WTC11 (cell line): ENCODE data around the gene WDR7. TPM values are rescaled to one million over a fixed set of nuclear protein-coding genes. Genes with fewer than 3 reads are reported as not detected.
"Not testable (repeated sequence)": the region's sequence is repeated elsewhere in the genome, so short reads cannot be mapped to it uniquely, and the experiment has no call there.

Experiments used
- ATAC-seq: fragments of 200-7000 bp; cut with Tn5 transposase; 2 replicates; pipeline ENCODE4 v1.10.0; 2021; ENCODE audit warnings: mild to moderate bottlenecking, moderate library complexity
- CTCF ChIA-PET: fragments of 300-600 bp; sonication (Branson Sonifier 250); formaldehyde crosslinking; loops from one replicate; lab custom pipeline; 2021; ENCODE audit warnings: antibody characterized with exemption; lab: Charles Lee
- POLR2A ChIA-PET: fragments of 350-600 bp; sonication (Branson Sonifier 250); formaldehyde crosslinking; loops from one replicate; lab custom pipeline; 2021; ENCODE audit warnings: antibody characterized with exemption; lab: Charles Lee
- DNase-seq: peaks from one replicate; pipeline ENCODE4 v3.0.0; 2021; ENCODE audit warnings: low spot score
- H3K27ac Mint-ChIP-seq: 2 replicates; pipeline ENCODE4 v1.8.0; 2021; ENCODE audit warnings: mixed read lengths
- H3K27me3 Mint-ChIP-seq: 2 replicates; pipeline ENCODE4 v1.8.0; 2021; ENCODE audit warnings: low read depth, mild to moderate bottlenecking, moderate library complexity, mixed read lengths
- H3K36me3 Mint-ChIP-seq: 2 replicates; pipeline ENCODE4 v1.8.0; 2021; ENCODE audit warnings: mixed read lengths
- H3K4me1 Mint-ChIP-seq: 2 replicates; pipeline ENCODE4 v1.8.0; 2022; ENCODE audit warnings: mixed read lengths
- H3K4me3 Mint-ChIP-seq: 2 replicates; pipeline ENCODE4 v1.8.0; 2021; ENCODE audit warnings: mild to moderate bottlenecking, moderate library complexity, mixed read lengths
- H3K9me3 Mint-ChIP-seq: 2 replicates; pipeline ENCODE4 v1.8.0; 2021; ENCODE audit warnings: mixed read lengths
- AFF4 ChIP-seq: sonication (generic); formaldehyde crosslinking; IDR thresholded peaks from 2 replicates; pipeline ENCODE4 v1.8.1; 2023; ENCODE audit warnings: mild to moderate bottlenecking, missing genetic modification reagents, borderline replicate concordance
- ATF1 ChIP-seq: sonication (generic); formaldehyde crosslinking; IDR thresholded peaks from 2 replicates; pipeline ENCODE4 v1.8.1; 2023; ENCODE audit warnings: mild to moderate bottlenecking, moderate library complexity, missing genetic modification reagents
- FOXJ3 ChIP-seq: sonication (generic); formaldehyde crosslinking; IDR thresholded peaks from 2 replicates; pipeline ENCODE4 v1.9.0; 2021; ENCODE audit warnings: missing genetic modification reagents, mild to moderate bottlenecking, borderline replicate concordance
- GABPB1 ChIP-seq: sonication (generic); formaldehyde crosslinking; IDR thresholded peaks from 2 replicates; pipeline ENCODE4 v1.8.1; 2023; ENCODE audit warnings: mild to moderate bottlenecking, missing genetic modification reagents
- IRF2 ChIP-seq: sonication (generic); formaldehyde crosslinking; IDR thresholded peaks from 2 replicates; pipeline ENCODE4 v1.8.0; 2022; ENCODE audit warnings: low read depth, missing genetic modification reagents, borderline replicate concordance
- NR2C2 ChIP-seq: sonication (generic); formaldehyde crosslinking; IDR thresholded peaks from 2 replicates; pipeline ENCODE4 v1.8.0; 2022; ENCODE audit warnings: mild to moderate bottlenecking, missing genetic modification reagents
- NR3C1 ChIP-seq: sonication (generic); formaldehyde crosslinking; conservative IDR thresholded peaks from 2 replicates; pipeline ENCODE4 v1.8.1; 2023; ENCODE audit warnings: low read depth, mild to moderate bottlenecking, missing genetic modification reagents
- RELA ChIP-seq: sonication (generic); formaldehyde crosslinking; IDR thresholded peaks from 2 replicates; pipeline ENCODE4 v1.8.1; 2022; ENCODE audit warnings: missing genetic modification reagents, mild to moderate bottlenecking, borderline replicate concordance
- ZBTB21 ChIP-seq: sonication (generic); formaldehyde crosslinking; IDR thresholded peaks from 2 replicates; pipeline ENCODE4 v1.8.1; 2023; ENCODE audit warnings: mild to moderate bottlenecking, missing genetic modification reagents, borderline replicate concordance
- ZNF121 ChIP-seq: sonication (generic); formaldehyde crosslinking; IDR thresholded peaks from 2 replicates; pipeline ENCODE4 v1.8.0; 2023; ENCODE audit warnings: missing genetic modification reagents
- ZNF219 ChIP-seq: sonication (generic); formaldehyde crosslinking; IDR thresholded peaks from 2 replicates; pipeline ENCODE4 v1.8.0; 2023; ENCODE audit warnings: missing genetic modification reagents, mild to moderate bottlenecking, borderline replicate concordance
- ZNF232 ChIP-seq: sonication (generic); formaldehyde crosslinking; IDR thresholded peaks from 2 replicates; pipeline ENCODE4 v1.8.0; 2022; ENCODE audit warnings: mild to moderate bottlenecking, missing genetic modification reagents
- total RNA-seq: library from RNA; stranded (reverse); gene quantifications from 3 replicates; pipeline ENCODE4 v1.2.3, GENCODE V29; 2021
- TF ChIP-seq, protein P1 (sequence below): sonication (generic); formaldehyde crosslinking; IDR thresholded peaks from 2 replicates; pipeline ENCODE4 v1.8.1; 2022; ENCODE audit warnings: missing genetic modification reagents, borderline replicate concordance
- TF ChIP-seq, protein P2 (sequence below): sonication (generic); formaldehyde crosslinking; IDR thresholded peaks from 2 replicates; pipeline ENCODE4 v1.8.0; 2023; ENCODE audit warnings: missing genetic modification reagents, mild to moderate bottlenecking, borderline replicate concordance
- TF ChIP-seq, protein P3 (sequence below): sonication (generic); formaldehyde crosslinking; IDR thresholded peaks from 2 replicates; pipeline ENCODE4 v1.8.1; 2022; ENCODE audit warnings: low read depth, missing genetic modification reagents, borderline replicate concordance
- TF ChIP-seq, protein P4 (sequence below): sonication (generic); formaldehyde crosslinking; IDR thresholded peaks from 2 replicates; pipeline ENCODE4 v1.8.1; 2023; ENCODE audit warnings: mild to moderate bottlenecking, missing genetic modification reagents, moderate library complexity

WDR7 gene
- total RNA-seq, 1 experiment from 2014 or later: 12.2 TPM

DNA sequence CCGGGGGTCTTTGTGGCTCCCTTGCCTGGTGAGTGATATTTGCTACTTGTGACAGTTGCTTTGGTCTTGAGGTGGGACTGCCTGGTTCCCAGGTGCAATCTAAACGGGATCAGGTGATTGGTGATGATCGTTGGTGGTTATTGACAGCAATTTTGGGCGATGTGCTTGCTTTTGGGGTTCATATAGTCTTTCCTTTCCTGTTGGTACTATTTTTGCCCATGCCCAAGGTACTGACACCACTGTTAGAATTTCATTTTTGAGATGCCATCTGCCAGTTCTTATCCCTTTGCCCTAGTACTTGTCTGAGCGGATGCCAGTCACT lies 573 bp downstream of the WDR7 start (continued):
- TF ChIP-seq, protein P1, sequence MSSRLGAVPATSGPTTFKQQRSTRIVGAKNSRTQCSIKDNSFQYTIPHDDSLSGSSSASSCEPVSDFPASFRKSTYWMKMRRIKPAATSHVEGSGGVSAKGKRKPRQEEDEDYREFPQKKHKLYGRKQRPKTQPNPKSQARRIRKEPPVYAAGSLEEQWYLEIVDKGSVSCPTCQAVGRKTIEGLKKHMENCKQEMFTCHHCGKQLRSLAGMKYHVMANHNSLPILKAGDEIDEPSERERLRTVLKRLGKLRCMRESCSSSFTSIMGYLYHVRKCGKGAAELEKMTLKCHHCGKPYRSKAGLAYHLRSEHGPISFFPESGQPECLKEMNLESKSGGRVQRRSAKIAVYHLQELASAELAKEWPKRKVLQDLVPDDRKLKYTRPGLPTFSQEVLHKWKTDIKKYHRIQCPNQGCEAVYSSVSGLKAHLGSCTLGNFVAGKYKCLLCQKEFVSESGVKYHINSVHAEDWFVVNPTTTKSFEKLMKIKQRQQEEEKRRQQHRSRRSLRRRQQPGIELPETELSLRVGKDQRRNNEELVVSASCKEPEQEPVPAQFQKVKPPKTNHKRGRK (CRISPR knock-in tag): no peak
- no peak for TF ChIP-seq RELA (CRISPR knock-in tag)
- TF ChIP-seq ZBTB21 (CRISPR knock-in tag): no peak
- TF ChIP-seq GABPB1 (CRISPR knock-in tag): no peak
- TF ChIP-seq FOXJ3 (CRISPR knock-in tag): no peak
- TF ChIP-seq ZNF121 (CRISPR knock-in tag): no peak
- no peak for TF ChIP-seq ZNF219 (CRISPR knock-in tag)
- no peak for TF ChIP-seq AFF4 (CRISPR knock-in tag)
- TF ChIP-seq ZNF232 (CRISPR knock-in tag): no peak
- no peak for TF ChIP-seq NR3C1 (CRISPR knock-in tag)

DNA sequence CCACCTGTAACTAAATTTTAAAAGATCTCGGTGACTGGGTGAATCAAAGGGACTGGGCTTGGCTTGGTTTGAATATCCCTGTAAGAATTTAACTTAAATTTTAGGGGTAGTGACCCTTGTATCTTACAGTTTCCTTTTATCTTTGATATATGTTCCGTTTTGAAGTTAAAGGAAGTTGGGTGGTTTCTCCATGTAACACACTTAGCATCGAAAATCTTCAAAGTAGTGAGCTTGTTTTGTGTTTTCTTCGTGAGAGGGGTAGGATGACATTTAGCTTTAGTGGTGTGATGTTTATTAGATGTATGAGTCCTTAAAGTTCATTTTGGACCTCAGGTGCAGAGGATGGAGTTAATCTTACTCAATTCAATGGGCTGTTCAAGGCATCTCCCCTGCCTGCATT lies 1.6 kb downstream of the WDR7 start:
- no peaks in the 10 kb centered on the region; the same call in 1 of the 2 replicates for H3K27me3 Mint-ChIP-seq

DNA sequence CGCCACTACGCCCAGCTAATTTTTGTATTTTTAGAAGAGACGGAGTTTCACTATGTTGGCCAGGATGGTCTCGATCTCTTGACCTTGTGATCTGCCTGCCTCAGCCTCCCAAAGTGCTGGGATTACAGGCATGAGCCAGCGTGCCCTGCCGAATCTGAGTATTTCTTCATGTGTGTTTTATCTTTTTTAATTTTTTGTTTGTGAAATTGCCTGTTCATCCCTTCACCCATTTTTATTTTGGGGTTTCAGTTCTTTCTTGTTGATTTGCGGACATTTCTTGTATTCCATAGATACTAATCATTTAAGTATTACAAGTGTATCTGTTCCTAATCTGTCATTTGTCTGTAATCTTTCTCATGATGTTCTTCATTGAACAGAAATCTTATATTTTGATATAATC lies 3.1 kb downstream of the WDR7 start:
- not testable (repeated sequence) for DNase-seq

More for the DNA sequence above, 1.6 kb downstream of the WDR7 start:
- TF ChIP-seq NR2C2 (CRISPR knock-in tag): no peak
- TF ChIP-seq, protein P2, sequence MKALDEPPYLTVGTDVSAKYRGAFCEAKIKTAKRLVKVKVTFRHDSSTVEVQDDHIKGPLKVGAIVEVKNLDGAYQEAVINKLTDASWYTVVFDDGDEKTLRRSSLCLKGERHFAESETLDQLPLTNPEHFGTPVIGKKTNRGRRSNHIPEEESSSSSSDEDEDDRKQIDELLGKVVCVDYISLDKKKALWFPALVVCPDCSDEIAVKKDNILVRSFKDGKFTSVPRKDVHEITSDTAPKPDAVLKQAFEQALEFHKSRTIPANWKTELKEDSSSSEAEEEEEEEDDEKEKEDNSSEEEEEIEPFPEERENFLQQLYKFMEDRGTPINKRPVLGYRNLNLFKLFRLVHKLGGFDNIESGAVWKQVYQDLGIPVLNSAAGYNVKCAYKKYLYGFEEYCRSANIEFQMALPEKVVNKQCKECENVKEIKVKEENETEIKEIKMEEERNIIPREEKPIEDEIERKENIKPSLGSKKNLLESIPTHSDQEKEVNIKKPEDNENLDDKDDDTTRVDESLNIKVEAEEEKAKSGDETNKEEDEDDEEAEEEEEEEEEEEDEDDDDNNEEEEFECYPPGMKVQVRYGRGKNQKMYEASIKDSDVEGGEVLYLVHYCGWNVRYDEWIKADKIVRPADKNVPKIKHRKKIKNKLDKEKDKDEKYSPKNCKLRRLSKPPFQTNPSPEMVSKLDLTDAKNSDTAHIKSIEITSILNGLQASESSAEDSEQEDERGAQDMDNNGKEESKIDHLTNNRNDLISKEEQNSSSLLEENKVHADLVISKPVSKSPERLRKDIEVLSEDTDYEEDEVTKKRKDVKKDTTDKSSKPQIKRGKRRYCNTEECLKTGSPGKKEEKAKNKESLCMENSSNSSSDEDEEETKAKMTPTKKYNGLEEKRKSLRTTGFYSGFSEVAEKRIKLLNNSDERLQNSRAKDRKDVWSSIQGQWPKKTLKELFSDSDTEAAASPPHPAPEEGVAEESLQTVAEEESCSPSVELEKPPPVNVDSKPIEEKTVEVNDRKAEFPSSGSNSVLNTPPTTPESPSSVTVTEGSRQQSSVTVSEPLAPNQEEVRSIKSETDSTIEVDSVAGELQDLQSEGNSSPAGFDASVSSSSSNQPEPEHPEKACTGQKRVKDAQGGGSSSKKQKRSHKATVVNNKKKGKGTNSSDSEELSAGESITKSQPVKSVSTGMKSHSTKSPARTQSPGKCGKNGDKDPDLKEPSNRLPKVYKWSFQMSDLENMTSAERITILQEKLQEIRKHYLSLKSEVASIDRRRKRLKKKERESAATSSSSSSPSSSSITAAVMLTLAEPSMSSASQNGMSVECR: no peak
- no peak for TF ChIP-seq IRF2 (CRISPR knock-in tag)
- TF ChIP-seq ATF1 (CRISPR knock-in tag): no peak
- TF ChIP-seq, protein P3, sequence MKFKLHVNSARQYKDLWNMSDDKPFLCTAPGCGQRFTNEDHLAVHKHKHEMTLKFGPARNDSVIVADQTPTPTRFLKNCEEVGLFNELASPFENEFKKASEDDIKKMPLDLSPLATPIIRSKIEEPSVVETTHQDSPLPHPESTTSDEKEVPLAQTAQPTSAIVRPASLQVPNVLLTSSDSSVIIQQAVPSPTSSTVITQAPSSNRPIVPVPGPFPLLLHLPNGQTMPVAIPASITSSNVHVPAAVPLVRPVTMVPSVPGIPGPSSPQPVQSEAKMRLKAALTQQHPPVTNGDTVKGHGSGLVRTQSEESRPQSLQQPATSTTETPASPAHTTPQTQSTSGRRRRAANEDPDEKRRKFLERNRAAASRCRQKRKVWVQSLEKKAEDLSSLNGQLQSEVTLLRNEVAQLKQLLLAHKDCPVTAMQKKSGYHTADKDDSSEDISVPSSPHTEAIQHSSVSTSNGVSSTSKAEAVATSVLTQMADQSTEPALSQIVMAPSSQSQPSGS: no peak
- TF ChIP-seq, protein P4, sequence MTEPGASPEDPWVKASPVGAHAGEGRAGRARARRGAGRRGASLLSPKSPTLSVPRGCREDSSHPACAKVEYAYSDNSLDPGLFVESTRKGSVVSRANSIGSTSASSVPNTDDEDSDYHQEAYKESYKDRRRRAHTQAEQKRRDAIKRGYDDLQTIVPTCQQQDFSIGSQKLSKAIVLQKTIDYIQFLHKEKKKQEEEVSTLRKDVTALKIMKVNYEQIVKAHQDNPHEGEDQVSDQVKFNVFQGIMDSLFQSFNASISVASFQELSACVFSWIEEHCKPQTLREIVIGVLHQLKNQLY (CRISPR knock-in tag): no peak
- TF ChIP-seq, all 79 proteins: peak for 0
- Mint-ChIP-seq H3K4me1 (peaks cover 12% of the 10 kb centered on the region), H3K9me3 (peaks cover 14% of the 10 kb centered on the region), H3K27ac (no peak overlapping the region; the same call in 1 of the 2 replicates), H3K4me3 (no peak overlapping the region), H3K36me3 (no peaks in the 10 kb centered on the region)
- POLR2A ChIA-PET: no interaction called here
- CTCF ChIA-PET: no interaction called here
- DNase-seq (no peak), ATAC-seq (no peak)

More for the DNA sequence above, 3.1 kb downstream of the WDR7 start:
- peaks cover 12% of the 10 kb centered on the region for H3K4me1 Mint-ChIP-seq
- POLR2A ChIA-PET, H3K4me3 Mint-ChIP-seq, H3K27ac Mint-ChIP-seq, H3K27me3 Mint-ChIP-seq, H3K36me3 Mint-ChIP-seq, CTCF ChIA-PET, ATAC-seq: not testable (repeated sequence)
- peaks cover 14% of the 10 kb centered on the region for H3K9me3 Mint-ChIP-seq
